ENCODE measurements around the gene TRAPPC2B.
A peak's percentile ranks its signal among the peaks of the same experiment; 100 is the strongest.
"Not testable (repeated sequence)": the region's sequence is repeated elsewhere in the genome, so short reads cannot be mapped to it uniquely, and the experiment has no call there.

Gene TRAPPC2B

GRCh38 chr19:57374647-57375046, 11.3 kb downstream of the TRAPPC2B start:
- DNase-seq (ENCODE audit: low spot score), result not testable (repeated sequence)

GRCh38 chr19:57376151-57376550, 12.8 kb downstream of the TRAPPC2B start:
- no peak for DNase-seq (ENCODE audit: low spot score)

DNA sequence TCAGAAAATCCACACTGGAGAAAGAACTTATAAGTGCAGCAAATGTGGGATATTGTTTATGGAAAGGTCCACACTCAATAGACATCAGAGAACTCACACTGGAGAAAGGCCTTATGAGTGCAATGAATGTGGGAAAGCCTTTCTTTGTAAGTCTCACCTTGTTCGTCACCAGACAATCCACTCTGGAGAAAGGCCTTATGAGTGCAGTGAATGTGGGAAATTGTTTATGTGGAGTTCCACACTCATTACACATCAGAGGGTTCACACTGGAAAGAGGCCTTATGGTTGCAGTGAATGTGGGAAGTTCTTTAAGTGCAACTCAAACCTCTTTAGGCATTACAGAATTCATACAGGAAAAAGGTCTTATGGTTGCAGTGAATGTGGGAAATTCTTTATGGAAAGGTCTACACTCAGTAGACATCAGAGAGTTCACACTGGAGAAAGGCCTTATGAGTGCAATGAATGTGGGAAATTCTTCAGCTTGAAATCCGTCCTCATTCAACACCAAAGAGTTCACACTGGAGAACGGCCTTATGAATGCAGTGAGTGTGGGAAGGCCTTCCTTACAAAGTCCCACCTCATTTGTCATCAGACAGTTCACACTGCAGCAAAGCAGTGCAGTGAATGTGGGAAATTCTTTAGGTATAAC, 14.3 kb downstream of the TRAPPC2B start:
- no peak for DNase-seq (ENCODE audit: low spot score)

DNA sequence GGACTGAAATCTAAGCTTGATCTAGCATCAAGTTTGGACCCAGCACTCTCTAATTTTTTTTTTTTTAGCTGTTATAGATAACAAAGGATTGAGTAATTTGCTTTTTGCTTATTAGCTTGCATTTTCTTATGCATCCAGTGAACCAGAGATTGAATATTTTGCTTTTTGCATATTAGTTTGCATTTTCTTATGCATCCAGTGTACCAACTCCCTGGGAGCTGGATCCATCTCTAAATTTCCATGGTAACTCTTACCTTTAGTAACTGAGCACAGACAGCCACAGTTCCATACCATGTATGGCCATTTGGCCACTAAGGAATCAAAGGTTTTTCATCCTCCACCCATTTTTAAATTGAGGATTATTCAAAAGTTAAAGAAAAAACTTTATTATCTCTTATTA, 17.6 kb downstream of the TRAPPC2B start:
- DNase-seq (ENCODE audit: low spot score), result no peak

GRCh38 chr19:57382806-57383488, 19.6 kb downstream of the TRAPPC2B start:
- DNase-seq (ENCODE audit: low spot score), result no peak

GRCh38 chr19:57389194-57389729, 25.9 kb downstream of the TRAPPC2B start:
- no peak for DNase-seq (ENCODE audit: low spot score)

- DNase-seq (ENCODE audit: low spot score), result peak; percentile 96
Observed at GRCh38 chr19:57389730-57390598, 26.6 kb downstream of the TRAPPC2B start, which contains the start of gene ZNF548. Gene ZNF548, plus strand, starts transcription at chr19:57389854. Its CDS starts 246 bp downstream, at chr19:57390100.

DNA sequence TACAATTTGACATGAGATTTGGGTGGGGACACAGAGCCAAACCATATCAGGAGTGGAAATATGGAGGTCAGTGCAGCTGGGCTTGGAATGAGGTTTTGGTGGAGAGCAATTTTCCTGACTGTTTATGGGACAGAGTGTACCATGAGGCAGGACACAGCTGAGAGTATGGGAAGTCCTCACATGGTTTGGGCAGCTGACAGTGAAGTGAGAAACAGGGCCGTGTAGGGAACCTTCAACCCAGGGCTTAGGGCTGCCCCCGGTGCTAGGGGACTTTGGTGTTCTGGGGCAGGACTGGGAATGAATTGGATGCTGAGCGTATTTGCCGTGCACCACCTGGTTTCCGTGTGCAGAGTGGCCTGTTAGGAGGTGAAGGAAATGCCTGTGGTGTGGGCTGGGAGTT, 32.4 kb downstream of the TRAPPC2B start:
- no peak for DNase-seq (ENCODE audit: low spot score)

- no peak for DNase-seq (ENCODE audit: low spot score)
Observed at GRCh38 chr19:57398868-57399267, 35.5 kb downstream of the TRAPPC2B start.

DNA sequence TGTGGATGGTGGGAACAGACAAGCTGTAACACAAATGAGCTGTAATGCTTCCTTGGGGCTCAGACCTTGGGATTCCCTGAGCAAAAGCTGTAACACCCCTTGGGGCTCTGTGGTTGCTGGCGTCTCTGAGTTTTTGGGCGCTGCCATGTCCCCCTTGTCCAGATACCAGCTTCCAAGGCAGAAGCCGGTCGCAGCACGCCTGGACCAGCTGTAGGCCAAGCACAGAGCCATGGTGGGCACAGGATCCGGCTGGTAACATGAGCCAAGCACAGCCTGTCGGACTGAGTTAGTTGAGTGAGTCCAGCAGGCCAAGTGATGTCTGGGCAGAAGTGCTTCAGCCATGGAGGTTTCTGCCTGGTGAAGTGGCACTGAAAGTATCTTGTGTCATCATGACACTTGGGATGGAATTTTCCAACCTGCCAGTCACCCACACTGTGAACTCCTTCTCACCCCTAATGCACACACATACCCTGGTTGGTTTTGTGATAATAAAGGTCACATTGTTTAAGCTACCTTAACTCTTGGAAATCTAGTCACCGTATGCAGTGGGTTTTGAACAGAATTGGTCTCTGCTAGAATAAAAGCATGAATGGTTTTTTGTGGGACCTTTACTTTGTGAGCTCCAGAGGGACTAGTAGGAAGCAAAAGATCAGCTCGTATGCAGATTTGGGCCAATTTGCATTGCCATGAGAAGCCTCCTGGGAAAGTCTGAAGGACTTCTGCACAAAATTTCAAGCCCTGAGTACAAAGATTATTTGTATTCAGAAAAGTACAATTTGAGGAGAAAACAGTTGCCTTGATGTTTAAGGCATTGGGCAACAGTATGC, 40.6 kb downstream of the TRAPPC2B start:
- no peak for DNase-seq (ENCODE audit: low spot score)

DNA sequence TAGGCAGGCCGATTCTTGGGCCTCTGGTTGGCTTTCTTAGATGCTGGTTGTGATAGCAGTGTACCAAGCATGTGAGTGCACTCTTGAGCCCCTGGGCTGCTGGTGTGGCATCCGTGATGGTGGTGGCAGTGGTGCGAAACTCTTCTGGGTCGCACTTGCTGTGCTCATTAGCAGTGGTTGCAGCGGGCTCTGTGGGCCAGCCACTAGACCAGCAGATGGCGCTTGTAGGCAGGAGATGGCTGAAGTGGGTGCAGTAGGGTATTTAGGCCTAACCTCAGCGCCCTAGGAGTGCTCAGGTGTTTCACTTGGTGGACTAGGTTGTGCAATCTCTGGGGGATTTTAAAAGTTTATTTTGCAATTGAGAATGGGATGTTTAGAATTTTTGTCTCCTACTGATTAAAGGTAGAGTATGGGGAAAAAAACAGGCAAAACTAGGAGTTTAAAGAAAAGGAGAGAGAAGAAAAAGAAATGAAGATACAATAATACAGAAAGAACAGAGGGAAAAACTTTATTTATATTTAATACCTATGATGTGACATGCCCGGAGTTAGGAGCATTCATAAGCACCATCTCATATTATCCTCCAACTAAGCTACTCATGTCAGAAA, 43.3 kb downstream of the TRAPPC2B start:
- DNase-seq (ENCODE audit: low spot score), result peak; percentile 85

DNA sequence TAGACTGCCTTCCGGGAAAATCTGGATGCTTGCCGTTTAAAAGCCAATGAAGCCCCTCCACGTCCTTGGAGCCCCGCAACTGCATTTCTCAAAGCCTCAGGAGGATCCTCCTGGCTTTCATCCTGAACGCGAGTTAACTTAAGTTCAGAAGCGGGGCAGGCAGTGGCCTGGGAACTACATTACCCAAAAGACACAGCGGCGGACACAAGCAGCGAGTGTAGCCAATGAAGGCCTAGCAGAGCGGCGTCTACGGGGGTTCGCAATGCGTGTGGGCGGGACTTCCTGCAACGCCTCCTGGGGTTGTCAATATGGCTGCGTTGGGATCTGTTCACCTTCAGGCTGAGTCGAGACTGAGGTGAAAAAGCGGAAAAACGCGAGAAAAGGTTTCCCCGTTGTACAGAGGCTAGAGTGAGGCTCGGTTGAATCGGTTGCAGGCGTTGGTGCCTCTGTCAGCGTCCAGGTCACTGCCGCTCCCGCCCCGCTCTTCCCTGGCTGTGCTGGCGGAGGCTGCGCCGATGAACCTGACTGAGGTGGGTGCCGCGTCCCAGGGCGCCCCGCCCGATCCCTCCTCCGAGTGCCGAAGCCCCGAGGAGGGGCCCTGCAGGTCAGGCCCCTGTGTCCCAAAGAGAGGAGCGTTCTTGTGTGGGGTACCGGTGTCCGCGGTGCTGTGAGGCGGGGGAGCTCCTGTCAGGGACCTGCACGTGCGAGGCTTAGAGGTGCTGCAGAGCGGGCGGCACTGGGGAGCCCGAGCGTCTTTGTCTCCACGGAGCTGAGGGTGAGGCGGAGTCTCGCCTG, 47.7 kb downstream of the TRAPPC2B start, which contains the start of gene ZNF17:
Gene ZNF17 (plus strand): TSS at position 285 of the 795 bp plus-strand sequence. CDS start 2,455 bp downstream, outside the sequence.
- peak; percentile 97 for DNase-seq (ENCODE audit: low spot score)

All from AG20443 (cell line).